Neural progenitor cell (in vitro differentiated cells): ENCODE measurements around the gene KLHL40. TPM values are rescaled to one million over a fixed set of nuclear protein-coding genes. Genes with fewer than 3 reads are reported as not detected.

ENCODE experiments used
- DNase-seq: peaks from one replicate; pipeline ENCODE4 v3.0.0-alpha.2; 2016; ENCODE audit warnings: low spot score
- H2AFZ ChIP-seq: fragments of 200-600 bp; sonication (generic); replicated peaks from 2 replicates; pipeline ENCODE4 v1.6.1; 2016; ENCODE audit warnings: antibody characterized with exemption
- H3F3A ChIP-seq: fragments of 200-600 bp; sonication (generic); 2 replicates; pipeline ENCODE4 v1.6.1; 2016; ENCODE audit warnings: antibody characterized with exemption, low read depth
- H3K27ac ChIP-seq: fragments of 200-600 bp; sonication (generic); 2 replicates; pipeline ENCODE4 v1.5.1; 2016; ENCODE audit warnings: mild to moderate bottlenecking
- H3K27me3 ChIP-seq: fragments of 200-600 bp; sonication (generic); 2 replicates; pipeline ENCODE4 v1.6.1; 2016; ENCODE audit warnings: mild to moderate bottlenecking, moderate library complexity
- H3K36me3 ChIP-seq: fragments of 200-600 bp; sonication (generic); 2 replicates; pipeline ENCODE4 v1.5.1; 2016
- H3K4me1 ChIP-seq: fragments of 200-600 bp; sonication (generic); 2 replicates; pipeline ENCODE4 v1.6.1; 2016; ENCODE audit warnings: mixed run types
- H3K4me2 ChIP-seq: fragments of 200-600 bp; sonication (generic); 2 replicates; pipeline ENCODE4 v1.6.1; 2016
- H3K4me3 ChIP-seq: fragments of 200-600 bp; sonication (generic); 2 replicates; pipeline ENCODE4 v1.5.1; 2016
- H3K79me2 ChIP-seq: fragments of 200-600 bp; sonication (generic); 2 replicates; pipeline ENCODE4 v1.6.1; 2016; ENCODE audit warnings: low read depth
- H3K9ac ChIP-seq: fragments of 200-600 bp; sonication (generic); 2 replicates; pipeline ENCODE4 v1.6.1; 2016
- H3K9me3 ChIP-seq: fragments of 200-600 bp; sonication (generic); 2 replicates; pipeline ENCODE4 v1.5.1; 2016; ENCODE audit warnings: low read depth
- H4K20me1 ChIP-seq: fragments of 200-600 bp; sonication (generic); 2 replicates; pipeline ENCODE4 v1.6.1; 2016; ENCODE audit warnings: low read depth
- H3K27ac Mint-ChIP-seq: 3 replicates; pipeline ENCODE4 v1.8.0; 2021; ENCODE audit warnings: mixed read lengths
- H3K27me3 Mint-ChIP-seq: 2 replicates; pipeline ENCODE4 v1.8.0; 2022; ENCODE audit warnings: low read depth, mild to moderate bottlenecking, inconsistent platforms, moderate library complexity, mixed read lengths; ENCODE audit not compliant: insufficient read depth
- H3K36me3 Mint-ChIP-seq: 3 replicates; pipeline ENCODE4 v1.8.0; 2021; ENCODE audit warnings: mixed read lengths
- H3K4me1 Mint-ChIP-seq: 3 replicates; pipeline ENCODE4 v1.8.0; 2021; ENCODE audit warnings: mixed read lengths
- H3K4me3 Mint-ChIP-seq: 3 replicates; pipeline ENCODE4 v1.8.0; 2021; ENCODE audit warnings: mild to moderate bottlenecking, moderate library complexity, mixed read lengths
- H3K9me3 Mint-ChIP-seq: 3 replicates; pipeline ENCODE4 v1.8.0; 2020; ENCODE audit warnings: mixed read lengths
- EZH2 ChIP-seq: fragments of 200-600 bp; sonication (generic); IDR thresholded peaks from 2 replicates; pipeline ENCODE4 v1.6.1; 2017; ENCODE audit warnings: antibody characterized with exemption, mild to moderate bottlenecking, moderate library complexity
- EZH2phosphoT487 ChIP-seq: fragments of 200-600 bp; sonication (generic); IDR thresholded peaks from 2 replicates; pipeline ENCODE4 v1.6.1; 2017; ENCODE audit warnings: antibody characterized with exemption
- total RNA-seq: library from RNA; depleted of rRNA; stranded (reverse); fragments of >200 nt; gene quantifications from 2 replicates; pipeline ENCODE4 v1.2.3, GENCODE V29; 2015; ENCODE audit warnings: low replicate concordance
- TF ChIP-seq, protein P1 (sequence below): fragments of 200-600 bp; sonication (generic); IDR thresholded peaks from 2 replicates; pipeline ENCODE4 v1.5.1; 2017; ENCODE audit warnings: antibody characterized with exemption, mild to moderate bottlenecking

The KLHL40 gene
- total RNA-seq, 1 donor from 2014 or later, result not detected

DNA sequence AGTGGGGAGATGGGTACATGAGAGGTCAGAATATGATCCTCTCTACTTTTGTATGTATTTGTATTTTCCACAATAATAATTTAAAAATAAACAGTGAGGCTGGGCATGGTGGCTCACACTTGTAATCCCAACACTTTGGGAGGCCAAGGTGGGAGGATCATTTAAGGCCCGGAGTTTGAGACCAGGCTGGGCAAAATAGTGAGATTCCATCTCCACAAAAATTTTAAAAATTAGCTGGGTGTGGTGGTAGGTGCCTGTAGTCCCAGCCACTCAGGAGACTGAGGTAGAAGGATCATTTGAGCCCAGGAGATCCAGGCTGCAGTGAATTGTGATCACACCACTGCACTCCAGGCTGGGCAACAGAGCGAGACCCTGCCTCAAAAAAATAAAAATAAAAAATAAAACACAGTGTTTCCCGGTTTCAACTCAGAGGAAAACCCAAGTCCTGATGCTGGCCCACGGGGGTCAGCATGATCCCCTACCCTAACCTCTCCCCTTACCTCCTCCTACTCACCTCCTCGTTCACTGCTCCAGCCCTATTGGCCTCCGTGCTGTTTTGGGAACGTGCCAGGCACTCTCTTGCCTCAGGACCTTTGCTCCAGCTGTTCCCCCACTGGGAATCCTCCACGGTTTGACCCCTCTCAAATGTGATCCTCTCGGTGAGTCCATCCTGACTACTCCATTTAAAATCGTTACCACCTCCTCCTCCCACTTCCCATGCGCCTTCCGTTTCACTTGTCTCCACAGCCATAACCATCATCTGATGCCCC is 2.9 kb upstream of the KLHL40 start:
- H3K36me3 Mint-ChIP-seq, result no peaks in the 10 kb centered on the region
- H3K27me3 Mint-ChIP-seq, result no peaks in the 10 kb centered on the region
- Histone ChIP-seq H3K36me3 (no peaks in the 10 kb centered on the region), H3K9me3 (no peaks in the 10 kb centered on the region), H3K27ac (no peak overlapping the region), H3K4me3 (no peak overlapping the region), H3K4me2 (no peak overlapping the region), H3K9ac (no peak overlapping the region), H3K79me2 (no peaks in the 10 kb centered on the region), H3K27me3 (no peaks in the 10 kb centered on the region), H4K20me1 (no peaks in the 10 kb centered on the region), H2AFZ (no peak overlapping the region), H3K4me1 (no peaks in the 10 kb centered on the region), H3F3A (no peaks in the 10 kb centered on the region)
- DNase-seq, result no peak
- no peaks in the 10 kb centered on the region for H3K4me1 Mint-ChIP-seq
- no peak overlapping the region for H3K27ac Mint-ChIP-seq
- TF ChIP-seq EZH2phosphoT487, result no peak
- TF ChIP-seq, protein P1, sequence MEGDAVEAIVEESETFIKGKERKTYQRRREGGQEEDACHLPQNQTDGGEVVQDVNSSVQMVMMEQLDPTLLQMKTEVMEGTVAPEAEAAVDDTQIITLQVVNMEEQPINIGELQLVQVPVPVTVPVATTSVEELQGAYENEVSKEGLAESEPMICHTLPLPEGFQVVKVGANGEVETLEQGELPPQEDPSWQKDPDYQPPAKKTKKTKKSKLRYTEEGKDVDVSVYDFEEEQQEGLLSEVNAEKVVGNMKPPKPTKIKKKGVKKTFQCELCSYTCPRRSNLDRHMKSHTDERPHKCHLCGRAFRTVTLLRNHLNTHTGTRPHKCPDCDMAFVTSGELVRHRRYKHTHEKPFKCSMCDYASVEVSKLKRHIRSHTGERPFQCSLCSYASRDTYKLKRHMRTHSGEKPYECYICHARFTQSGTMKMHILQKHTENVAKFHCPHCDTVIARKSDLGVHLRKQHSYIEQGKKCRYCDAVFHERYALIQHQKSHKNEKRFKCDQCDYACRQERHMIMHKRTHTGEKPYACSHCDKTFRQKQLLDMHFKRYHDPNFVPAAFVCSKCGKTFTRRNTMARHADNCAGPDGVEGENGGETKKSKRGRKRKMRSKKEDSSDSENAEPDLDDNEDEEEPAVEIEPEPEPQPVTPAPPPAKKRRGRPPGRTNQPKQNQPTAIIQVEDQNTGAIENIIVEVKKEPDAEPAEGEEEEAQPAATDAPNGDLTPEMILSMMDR, result no peak
- TF ChIP-seq EZH2, result no peak
- no peak overlapping the region for H3K4me3 Mint-ChIP-seq
- peaks cover 5% of the 10 kb centered on the region for H3K9me3 Mint-ChIP-seq

DNA sequence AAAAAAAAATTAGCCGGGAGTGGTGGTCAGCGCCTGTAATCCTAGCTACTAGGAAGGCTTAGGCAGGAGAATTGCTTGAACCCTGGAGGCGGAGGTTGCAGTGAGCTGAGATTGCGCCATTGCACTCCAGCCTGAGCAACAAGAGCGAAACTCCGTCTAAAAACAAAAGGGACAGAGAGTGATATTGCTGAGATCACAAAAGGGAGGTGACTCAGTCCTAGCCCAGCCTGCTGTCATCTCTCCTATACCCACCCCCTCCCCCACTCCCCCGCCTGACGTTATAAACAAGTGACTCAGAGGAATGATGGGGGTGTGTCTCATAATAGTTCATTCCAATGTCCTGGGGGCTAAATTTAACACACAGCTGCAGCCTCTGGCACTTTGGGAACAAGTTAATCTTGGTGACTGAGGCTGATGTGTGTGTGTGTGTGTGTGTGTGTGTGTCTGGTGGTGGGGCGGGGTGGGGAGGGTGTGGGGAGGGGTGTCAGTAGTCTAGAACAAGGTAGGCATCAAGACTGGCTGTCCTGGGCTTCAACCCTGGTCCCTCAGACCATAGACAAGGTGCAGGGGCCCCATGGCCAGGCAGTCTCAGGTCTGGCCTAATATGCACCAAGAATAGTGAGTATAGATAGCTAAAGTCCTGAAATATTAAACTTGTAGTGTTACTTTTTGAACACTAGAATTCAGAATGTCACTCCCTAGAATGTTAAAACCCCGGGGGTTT is 1.3 kb upstream of the KLHL40 start:
- Histone ChIP-seq H3K9ac (no peak overlapping the region), H3K4me2 (no peak overlapping the region)
- no peaks in the 10 kb centered on the region for H3K9me3 Mint-ChIP-seq

DNA sequence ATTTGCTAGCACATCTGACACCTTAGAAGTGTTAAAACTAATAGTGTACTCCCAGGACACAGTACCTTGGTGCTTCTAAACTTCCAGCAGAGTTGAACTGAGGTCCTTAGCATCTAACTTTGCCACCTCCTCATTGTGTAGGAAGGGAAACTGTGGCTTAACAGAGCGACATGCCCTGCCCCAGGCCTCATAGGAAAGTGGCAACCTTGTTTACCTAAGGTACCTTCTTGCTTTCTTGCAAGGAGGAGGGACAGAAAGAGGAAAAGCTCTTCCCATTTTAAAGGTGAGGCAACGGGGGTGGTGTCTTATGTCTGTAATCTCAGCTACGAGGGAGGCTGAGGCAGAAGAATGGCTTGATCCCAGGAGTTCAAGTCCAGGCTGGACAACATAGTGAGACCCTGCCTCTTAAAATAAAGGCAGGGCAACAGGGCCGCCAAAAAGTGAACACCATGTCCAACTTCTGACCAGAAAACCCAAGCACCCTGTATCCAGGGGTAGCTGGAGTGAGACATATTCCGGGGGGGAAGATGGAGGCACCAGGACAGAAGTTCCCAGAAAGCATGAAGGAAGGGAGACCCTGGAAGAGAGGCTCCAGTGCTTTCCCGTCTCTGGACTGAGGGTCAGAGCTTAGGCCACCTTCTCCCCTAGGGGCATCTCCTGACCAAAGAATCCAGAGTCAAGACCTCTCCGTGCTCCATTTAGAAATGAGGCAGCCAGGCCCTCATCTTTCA is 540 bp upstream of the KLHL40 start:
- H3K27ac ChIP-seq, result no peak overlapping the region

More for the DNA sequence above, 1.3 kb upstream of the KLHL40 start:
- DNase-seq, result no peak
- Histone ChIP-seq H3K4me1 (no peaks in the 10 kb centered on the region), H3K27ac (no peak overlapping the region), H3F3A (no peaks in the 10 kb centered on the region), H3K27me3 (no peaks in the 10 kb centered on the region), H3K36me3 (no peaks in the 10 kb centered on the region), H3K79me2 (no peaks in the 10 kb centered on the region), H3K9me3 (no peaks in the 10 kb centered on the region), H4K20me1 (no peaks in the 10 kb centered on the region), H2AFZ (no peak overlapping the region), H3K4me3 (no peak overlapping the region)
- TF ChIP-seq, protein P1, result no peak
- TF ChIP-seq EZH2phosphoT487 (no peak), EZH2 (no peak)
- H3K27me3 Mint-ChIP-seq, result peaks cover 2% of the 10 kb centered on the region
- H3K4me1 Mint-ChIP-seq, result peaks cover 2% of the 10 kb centered on the region
- H3K4me3 Mint-ChIP-seq, result no peak overlapping the region
- H3K27ac Mint-ChIP-seq, result no peak overlapping the region
- H3K36me3 Mint-ChIP-seq, result no peaks in the 10 kb centered on the region

More for the DNA sequence above, 540 bp upstream of the KLHL40 start:
- H3K27me3 ChIP-seq, result no peaks in the 10 kb centered on the region
- no peak overlapping the region for H3K27ac Mint-ChIP-seq
- no peak overlapping the region for H3K4me2 ChIP-seq
- H3K9me3 Mint-ChIP-seq, result no peaks in the 10 kb centered on the region
- DNase-seq, result no peak
- H3K4me1 ChIP-seq, result peaks cover 6% of the 10 kb centered on the region
- H3F3A ChIP-seq, result no peaks in the 10 kb centered on the region
- H3K9me3 ChIP-seq, result no peaks in the 10 kb centered on the region
- H2AFZ ChIP-seq, result no peak overlapping the region
- no peaks in the 10 kb centered on the region for H4K20me1 ChIP-seq
- no peaks in the 10 kb centered on the region for H3K36me3 ChIP-seq
- H3K4me1 Mint-ChIP-seq, result peaks cover 8% of the 10 kb centered on the region
- no peaks in the 10 kb centered on the region for H3K36me3 Mint-ChIP-seq
- no peak overlapping the region for H3K4me3 Mint-ChIP-seq
- TF ChIP-seq, protein P1, result no peak
- TF ChIP-seq EZH2 (no peak), EZH2phosphoT487 (no peak)
- no peaks in the 10 kb centered on the region for H3K79me2 ChIP-seq
- H3K27me3 Mint-ChIP-seq, result peaks cover 2% of the 10 kb centered on the region
- no peak overlapping the region for H3K9ac ChIP-seq
- no peak overlapping the region for H3K4me3 ChIP-seq
